Mucosa of gallbladder (tissue), 1 donor: ENCODE results near the gene CHCHD6. TPM values are rescaled to one million over a fixed set of nuclear protein-coding genes. Genes with fewer than 3 reads are reported as not detected.

Source experiments
- DNase-seq: peaks from one replicate; pipeline ENCODE4 v3.0.0-alpha.2; 2020; ENCODE audit warnings: low spot score
- total RNA-seq: library from RNA; stranded (reverse); gene quantifications from one replicate; pipeline ENCODE4 v1.2.1, GENCODE V29; 2021
- donor health status: DM: no; HTN: no; CAD: no.

CHCHD6 gene
- total RNA-seq, 1 donor from 2014 or later = 12.3 TPM

DNA sequence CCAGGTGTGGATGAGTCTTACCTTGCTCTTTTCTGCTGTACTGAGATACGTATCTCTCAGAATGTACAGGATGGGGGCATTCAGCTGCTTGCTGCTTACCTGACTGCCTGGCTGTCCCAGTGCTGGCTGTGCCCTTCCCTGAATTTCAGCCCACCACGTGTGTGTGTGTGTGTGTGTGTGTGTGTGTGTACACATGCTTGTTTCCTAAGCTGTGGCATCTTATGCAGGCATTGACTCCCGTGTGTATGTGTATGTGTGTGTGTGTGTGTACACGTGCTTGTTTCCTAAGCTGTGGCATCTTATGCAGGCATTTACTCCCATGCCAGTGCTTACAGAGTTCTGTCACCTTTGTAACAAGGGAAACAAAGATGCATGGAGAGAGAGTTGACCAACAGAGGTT lies 218.4 kb downstream of the CHCHD6 start:
- DNase-seq = no peak

- DNase-seq = no peak
Observed at GRCh38 chr3:126923423-126923822, 219.4 kb downstream of the CHCHD6 start.

DNA sequence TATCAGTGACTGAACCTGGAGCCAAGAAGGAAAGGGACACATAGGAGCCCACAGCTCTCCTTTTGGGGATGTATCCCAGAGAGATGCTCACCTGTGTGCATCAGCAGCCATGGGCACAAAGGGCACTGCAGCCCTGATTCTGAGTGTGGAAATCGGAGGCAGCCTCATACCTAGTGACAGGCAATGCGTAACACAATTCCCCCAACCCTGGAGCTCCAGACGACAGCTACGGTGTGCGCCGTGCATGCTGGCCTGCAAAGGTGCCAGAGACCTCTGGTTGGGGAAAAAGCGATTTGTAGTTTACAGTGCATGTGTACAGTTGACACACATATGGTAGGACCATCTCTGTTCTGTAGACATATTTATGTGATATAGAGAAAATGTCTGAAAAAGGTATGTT lies 219.9 kb downstream of the CHCHD6 start:
- DNase-seq = no peak

GRCh38 chr3:126924458-126924857 lies 220.4 kb downstream of the CHCHD6 start:
- DNase-seq = no peak

DNA sequence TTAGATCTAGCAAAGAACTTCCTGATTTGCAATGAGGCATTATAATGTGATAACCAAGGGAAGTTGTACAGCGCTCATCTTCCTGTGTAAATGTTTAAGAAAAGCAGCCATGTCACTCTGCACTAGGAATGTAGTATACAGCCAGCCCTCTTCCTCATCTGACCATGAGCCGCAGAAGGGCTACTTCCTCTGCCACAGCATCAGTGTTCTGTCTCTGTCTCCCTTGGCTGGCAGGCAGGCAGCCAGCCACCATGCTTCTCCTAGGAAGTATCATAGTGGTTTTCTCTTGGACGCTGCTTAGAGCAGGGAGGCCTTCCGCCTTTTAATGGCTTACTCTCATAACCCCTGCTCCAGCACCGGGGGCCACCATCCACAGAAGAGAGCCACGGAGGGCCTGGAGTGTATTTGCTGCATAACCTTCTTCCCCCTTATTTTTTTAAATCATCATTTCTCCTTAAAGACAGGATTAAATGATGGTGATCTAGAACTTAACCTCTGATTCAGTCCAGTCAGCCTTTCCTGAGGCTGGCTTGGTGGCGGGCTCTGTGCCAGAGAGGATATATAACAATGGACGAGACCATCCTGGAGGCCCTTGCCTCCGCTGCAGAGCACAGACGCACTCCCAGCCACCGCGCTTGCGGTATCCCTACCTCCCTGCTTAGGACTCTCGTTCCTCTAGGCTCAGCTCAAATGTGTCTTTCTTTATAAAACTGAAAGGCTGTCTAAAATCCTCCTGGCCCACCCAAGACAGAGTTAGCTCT lies 221.6 kb downstream of the CHCHD6 start:
- no peak for DNase-seq

DNA sequence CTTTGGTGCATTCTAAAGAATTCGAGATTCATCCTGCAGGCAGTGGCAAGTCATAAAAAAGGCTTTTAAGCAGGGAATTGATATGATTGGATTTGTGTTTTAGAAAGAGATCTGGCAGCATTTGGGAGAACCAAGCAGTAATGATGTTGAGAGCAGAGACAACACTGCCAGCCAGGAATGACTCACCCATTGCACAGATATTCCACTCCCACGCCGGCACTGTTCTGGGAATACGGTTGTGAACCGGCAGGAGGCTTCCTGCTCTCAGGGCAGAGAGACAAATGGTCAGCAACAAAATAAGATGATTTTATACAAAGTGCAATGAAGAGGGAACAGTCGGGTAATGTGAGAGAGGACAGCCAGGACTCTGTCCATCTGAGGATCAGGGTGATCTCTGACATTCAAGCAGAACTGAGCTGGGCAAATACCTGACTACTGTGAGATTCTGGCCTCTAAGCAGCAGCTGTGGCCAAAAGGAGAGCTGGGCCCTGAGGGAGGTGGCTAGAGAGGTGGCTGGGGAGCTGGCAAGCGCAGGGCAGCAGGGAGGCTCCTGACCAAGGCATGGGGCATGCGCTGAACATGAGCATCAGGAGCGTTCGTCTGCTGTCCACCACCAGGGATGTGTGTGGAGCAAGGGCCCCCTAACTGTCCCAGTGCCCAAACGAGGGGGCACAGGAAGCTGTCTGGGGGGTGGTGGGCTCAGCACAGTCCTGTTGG lies 222.8 kb downstream of the CHCHD6 start:
- DNase-seq = no peak

GRCh38 chr3:126927401-126927750 lies 223.3 kb downstream of the CHCHD6 start:
- no peak for DNase-seq

DNA sequence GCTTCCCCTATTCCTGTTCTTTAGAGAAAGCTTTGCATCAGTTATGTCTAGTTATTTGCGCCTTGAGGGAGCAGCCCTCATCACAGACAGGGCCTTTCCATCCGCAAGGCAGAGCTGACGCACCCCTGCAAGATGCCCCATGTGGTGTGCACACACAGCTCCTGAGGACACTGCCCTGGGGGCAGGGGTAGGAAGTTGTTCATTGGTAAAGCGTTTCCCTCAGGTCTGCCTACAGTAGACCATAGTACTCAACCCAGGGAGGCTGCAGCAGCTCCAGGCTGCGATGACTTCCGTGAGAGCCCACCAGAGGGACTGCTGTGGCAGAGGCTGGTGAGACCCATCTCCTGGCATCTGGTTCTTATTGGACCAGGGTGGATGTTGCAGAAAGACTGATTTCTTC lies 223.8 kb downstream of the CHCHD6 start:
- no peak for DNase-seq

DNA sequence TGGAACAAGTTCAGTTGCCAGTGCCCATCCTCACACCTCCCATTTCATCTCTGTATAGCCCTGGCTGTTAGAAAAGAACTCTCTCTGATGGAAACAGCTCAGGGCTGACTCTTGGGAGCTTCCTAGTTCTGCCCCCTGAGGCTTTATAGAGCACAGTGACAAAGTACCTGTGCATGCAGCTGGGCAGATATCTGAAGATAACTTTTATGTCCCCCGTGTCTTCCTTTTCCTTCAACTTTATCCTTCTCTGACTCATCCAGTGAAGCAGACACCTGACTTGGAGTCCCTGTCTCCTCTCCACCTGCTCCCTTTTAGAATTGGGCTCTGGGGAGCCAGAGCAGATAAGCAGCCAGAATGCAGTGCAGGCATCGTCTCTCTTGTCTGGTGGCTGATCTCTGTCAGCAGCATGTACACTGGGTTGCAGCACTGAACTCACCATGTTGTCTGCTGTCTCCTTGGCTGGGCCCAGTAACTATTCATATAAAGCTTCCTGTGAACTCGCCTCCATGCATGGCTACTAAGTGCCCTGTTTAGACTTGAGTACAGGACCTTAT lies 225.0 kb downstream of the CHCHD6 start:
- no peak for DNase-seq

DNA sequence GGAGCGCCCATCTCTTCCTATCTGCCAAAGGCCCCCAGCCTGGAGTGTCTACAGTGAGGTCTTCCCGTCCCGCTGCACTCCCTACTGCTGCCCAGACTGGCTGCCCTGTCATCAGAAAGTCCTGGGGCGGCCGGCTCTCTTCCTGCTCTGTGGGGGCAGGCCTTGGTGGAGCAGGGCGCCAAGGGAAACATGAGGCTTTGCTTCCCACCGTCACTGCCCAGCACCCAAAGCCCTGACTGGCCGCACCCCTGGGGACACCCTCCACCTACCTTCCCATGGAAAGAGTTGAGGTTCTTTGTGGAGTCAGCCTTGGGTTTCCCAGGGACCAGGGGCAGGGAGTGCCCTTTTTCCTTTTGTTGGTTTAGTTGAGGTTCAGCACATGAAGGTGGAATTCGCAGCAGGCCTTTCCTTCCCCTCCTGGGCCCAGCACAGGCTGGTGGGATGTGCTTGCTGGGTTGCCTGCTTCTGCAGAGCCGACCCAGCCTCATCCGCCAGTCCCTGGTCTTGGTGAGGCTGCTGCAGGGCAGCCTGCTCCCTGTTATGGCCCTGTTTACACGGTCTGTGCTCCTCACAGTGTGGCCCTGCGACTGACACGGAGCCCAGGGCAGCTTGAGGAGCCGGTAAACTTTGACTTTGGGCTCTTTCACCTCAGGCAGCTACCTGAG lies 227.0 kb downstream of the CHCHD6 start:
- DNase-seq = no peak

DNA sequence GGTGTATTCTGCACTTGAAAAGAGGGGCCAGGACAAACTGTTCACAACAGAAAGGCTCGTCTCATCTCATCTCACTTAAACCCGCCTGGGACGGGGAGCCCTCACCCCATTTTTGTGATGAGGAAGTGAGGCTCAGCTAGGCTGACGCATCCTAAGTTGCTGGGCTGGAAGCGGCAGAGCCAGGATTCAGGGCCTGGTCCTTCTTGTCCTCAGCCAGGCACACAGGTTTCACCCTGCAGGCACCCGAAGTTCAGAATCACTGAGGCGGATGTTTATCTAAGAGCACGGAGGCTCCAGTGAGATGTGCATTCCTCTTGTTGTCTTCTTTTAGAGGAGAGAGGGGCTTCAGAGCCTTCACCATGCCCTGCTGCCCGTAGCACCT lies 227.8 kb downstream of the CHCHD6 start:
- no peak for DNase-seq

GRCh38 chr3:126932188-126932931 lies 228.3 kb downstream of the CHCHD6 start:
- no peak for DNase-seq

DNA sequence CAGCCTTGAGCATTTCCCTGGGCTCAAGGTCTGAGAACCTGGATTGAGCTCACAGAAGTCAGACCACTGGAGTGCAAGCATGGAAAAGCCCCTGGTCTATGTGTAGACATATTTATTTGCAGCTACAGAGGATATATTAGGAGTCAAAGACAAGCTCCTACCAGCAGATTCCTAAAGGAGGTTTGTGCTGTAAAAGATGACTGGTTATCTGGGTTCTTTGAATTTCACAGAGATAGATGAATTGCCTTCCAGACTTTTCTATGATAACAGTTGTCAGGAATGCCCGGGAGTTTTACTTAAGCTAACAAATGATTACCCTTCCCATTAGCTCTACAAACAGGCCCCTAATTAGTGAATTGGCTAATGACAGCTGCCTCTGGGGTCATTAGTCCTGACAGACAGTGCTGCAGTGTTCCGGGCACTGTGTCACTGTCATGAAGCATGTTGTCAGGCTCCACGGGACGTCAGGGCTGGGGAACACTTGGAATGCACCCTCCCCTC lies 230.0 kb downstream of the CHCHD6 start:
- no peak for DNase-seq

GRCh38 chr3:126934991-126935390 lies 231.0 kb downstream of the CHCHD6 start:
- DNase-seq = no peak

DNA sequence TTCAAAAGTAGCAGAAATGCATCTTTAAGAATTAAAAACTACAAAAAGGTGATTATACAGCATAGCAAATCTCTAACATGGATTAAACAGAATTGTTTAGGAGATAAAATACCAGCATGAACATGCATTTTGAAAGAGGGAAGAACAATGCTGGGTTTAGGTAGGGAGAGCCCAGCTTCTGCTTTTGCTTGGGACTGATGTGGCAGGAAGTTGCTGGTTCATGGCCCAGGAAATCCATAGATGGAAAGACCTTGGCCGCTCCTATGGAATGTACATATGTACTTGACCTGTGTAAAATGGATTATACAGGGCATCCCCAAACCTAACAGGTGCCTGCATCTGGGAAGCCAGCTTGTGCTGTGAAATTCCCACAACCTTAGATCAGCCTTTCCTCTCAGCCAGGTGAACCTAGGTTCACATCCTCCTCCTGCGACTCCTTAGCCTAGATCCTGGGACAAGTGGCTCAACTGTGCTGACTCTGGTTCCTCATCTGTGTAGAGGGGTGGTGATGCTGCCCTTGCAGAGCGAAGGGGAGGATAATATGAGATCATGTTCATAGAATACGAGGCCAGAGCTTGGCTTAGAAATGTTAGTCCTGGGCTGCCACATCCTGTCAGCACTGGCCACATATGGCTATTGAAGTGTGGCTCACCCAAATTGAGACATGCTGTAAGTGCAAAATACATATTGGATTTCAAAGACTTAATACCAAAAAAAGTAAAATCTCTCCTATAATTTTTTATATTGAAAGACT lies 231.9 kb downstream of the CHCHD6 start:
- no peak for DNase-seq

DNA sequence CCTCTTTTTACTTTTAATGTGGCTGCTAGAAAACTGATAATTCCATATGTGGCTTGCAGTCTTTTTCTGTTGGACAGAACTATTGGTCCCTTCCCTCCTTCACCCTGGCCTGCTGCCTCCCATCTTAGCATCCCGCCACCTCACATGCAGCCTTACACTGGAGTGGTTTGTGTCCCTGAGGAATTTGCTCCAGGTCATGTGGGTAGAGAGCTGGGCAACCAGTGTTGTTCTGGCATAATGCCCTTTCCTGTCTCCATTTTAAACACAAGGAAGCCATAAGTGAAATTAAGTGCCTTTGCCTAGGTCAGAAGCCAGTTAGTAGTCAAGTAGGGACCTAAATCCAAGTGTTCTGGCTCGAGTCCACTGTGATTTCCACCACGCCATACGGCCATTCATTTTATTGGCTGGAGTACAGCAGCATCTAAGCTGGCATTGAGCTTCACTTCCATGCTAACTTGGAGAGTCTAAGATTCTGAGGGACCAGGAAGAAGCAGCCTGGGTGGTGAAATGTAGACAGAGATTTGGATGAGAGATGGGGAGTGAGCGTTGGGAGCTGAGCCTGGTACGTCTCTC lies 232.9 kb downstream of the CHCHD6 start:
- DNase-seq = no peak

- DNase-seq = no peak
Observed at GRCh38 chr3:126937533-126937932, 233.5 kb downstream of the CHCHD6 start.

DNA sequence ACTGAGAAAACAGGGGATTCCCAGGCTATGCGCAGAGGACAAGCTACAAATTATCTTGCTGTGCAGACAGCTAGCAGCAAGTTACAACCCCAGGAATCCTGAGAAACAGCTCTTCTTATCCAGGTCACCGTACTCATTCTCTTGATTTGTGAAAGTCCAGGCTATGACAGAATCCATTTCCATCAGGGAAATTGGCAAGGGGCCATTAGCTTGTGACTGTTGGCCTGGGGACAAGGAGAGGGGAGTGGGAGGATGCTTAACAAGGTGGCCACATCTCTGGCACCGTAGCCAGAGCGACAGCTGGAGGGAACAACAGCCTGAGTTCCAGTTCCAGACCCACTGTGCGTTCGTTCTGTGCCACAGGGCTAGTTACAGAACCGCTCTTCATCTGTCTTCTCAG lies 233.9 kb downstream of the CHCHD6 start:
- DNase-seq = no peak

- DNase-seq = no peak
Observed at GRCh38 chr3:126938520-126939337, 234.7 kb downstream of the CHCHD6 start.

GRCh38 chr3:126939338-126939718 lies 235.3 kb downstream of the CHCHD6 start:
- no peak for DNase-seq
